PC-3 (cell line): Measurements from ENCODE around the gene ARL3.

Experiments
- CTCF ChIP-seq: fragments of 300-600 bp; sonication (generic); conservative IDR thresholded peaks from 2 replicates; pipeline ENCODE4 v1.5.1; 2017; ENCODE audit warnings: antibody characterized with exemption, low read depth, mild to moderate bottlenecking, low read length
- EZH2 ChIP-seq: fragments of 300-600 bp; sonication (generic); IDR thresholded peaks from one replicate; pipeline ENCODE4 v1.6.1; 2017; ENCODE audit warnings: antibody characterized with exemption, mild to moderate bottlenecking, low read length; ENCODE audit not compliant: unreplicated experiment

GRCh38 chr10:102743588-102744373 lies 29.6 kb upstream of the ARL3 start, which contains the start of gene WBP1L:
- TF ChIP-seq CTCF = no peak
- no peak for TF ChIP-seq EZH2
